ENCODE results near the gene WDR72. TPM values are rescaled to one million over a fixed set of nuclear protein-coding genes. Genes with fewer than 3 reads are reported as not detected.

The WDR72 gene
- total RNA-seq, 2 experiments from 2014 or later, result not detected

DNA sequence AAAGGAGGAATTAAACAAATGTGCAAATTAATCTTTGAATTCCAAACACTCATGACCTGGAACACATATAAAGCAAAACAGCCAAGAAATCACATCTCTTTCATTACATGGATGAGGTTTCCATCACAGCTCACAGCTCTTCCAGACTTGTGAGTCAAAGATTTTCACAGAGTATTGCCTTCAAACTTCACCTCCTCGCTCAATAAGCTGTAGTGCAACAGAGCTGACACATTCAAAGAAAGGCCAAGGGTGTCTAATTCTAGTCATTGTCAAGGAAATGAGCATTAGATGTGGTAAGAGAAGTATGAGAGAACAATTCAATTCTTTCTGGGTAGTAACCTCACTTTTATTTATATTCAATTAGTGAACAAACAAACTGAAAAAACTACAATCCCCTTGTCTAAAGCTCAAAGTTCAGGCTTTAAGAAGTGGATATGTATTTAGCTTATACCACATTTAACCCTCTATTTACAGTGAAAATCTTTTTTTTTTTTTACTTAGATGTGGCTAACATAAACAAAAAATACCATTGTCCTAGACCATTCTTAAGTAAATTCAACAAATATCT, 11.9 kb downstream of the WDR72 start:
- no peaks in the 10 kb centered on the region for H3K4me1 Mint-ChIP-seq (ENCODE audit: low read depth)
- CTCF ChIA-PET, result no interaction called here

DNA sequence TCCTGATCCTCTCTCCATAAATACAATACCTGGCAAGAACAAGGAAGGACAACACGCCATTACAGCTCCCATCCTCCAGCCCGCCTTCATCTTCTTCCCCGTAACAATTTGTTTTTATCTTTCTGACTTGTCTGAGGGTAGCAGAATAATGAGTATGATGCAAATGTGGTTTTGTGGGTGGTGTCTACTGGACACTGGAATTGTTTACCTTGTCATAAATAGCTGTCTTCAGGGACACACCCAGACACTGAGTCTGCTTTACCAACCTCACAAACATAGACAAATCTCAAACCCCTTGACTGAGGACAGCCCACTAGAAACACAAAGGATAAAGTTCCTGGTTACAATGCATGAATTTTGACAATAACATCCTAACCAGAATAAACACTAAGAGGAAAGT, 13.4 kb downstream of the WDR72 start:
- Mint-ChIP-seq H3K36me3 (ENCODE audit: low read depth) (no peaks in the 10 kb centered on the region), H3K27ac (no peak overlapping the region), H3K27me3 (ENCODE audit: low read depth) (peaks cover 5% of the 10 kb centered on the region), H3K4me1 (ENCODE audit: low read depth) (no peaks in the 10 kb centered on the region), H3K9me3 (no peaks in the 10 kb centered on the region), H3K4me3 (no peak overlapping the region)
- no peak for DNase-seq
- CTCF ChIA-PET, result no interaction called here
- intact Hi-C loops (cut with micrococcal nuclease), result no loop called here

More for the DNA sequence above, 11.9 kb downstream of the WDR72 start:
- intact Hi-C loops (cut with micrococcal nuclease), result no loop called here
- H3K9me3 Mint-ChIP-seq, result no peaks in the 10 kb centered on the region
- H3K36me3 Mint-ChIP-seq (ENCODE audit: low read depth), result no peaks in the 10 kb centered on the region
- peaks cover 10% of the 10 kb centered on the region for H3K27me3 Mint-ChIP-seq (ENCODE audit: low read depth)
- H3K27ac Mint-ChIP-seq, result no peak overlapping the region
- no peak for DNase-seq
- H3K4me3 Mint-ChIP-seq, result no peak overlapping the region

DNA sequence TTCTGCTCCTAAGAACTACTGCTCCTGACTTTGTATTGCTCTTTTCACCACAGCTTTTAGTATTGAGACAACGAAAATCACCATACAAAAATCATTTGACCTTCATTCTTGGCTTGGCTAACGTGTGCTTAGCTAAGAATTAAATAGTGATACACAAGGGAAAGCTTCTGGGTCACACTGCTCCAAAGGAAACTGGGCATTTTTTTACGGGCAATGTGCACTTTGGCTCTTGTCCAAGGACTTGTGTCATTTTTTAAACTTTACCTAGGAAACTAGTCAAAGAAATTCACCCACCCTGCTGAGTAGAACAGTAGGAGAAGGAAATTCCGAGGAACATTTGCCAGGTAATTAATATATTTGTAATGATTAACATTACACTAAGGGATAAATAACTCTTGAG, 19.8 kb downstream of the WDR72 start:
- CTCF ChIA-PET, result no interaction called here
- Mint-ChIP-seq H3K36me3 (ENCODE audit: low read depth) (no peaks in the 10 kb centered on the region), H3K4me3 (no peak overlapping the region), H3K9me3 (no peaks in the 10 kb centered on the region), H3K27ac (no peak overlapping the region), H3K4me1 (ENCODE audit: low read depth) (no peaks in the 10 kb centered on the region), H3K27me3 (ENCODE audit: low read depth) (peaks cover 6% of the 10 kb centered on the region)
- no peak for DNase-seq
- intact Hi-C loops (cut with micrococcal nuclease), result no loop called here

- CTCF ChIA-PET, result no interaction called here
- intact Hi-C loops (cut with micrococcal nuclease), result no loop called here
- Mint-ChIP-seq H3K4me1 (ENCODE audit: low read depth) (no peaks in the 10 kb centered on the region), H3K36me3 (ENCODE audit: low read depth) (no peaks in the 10 kb centered on the region), H3K4me3 (no peak overlapping the region), H3K27me3 (ENCODE audit: low read depth) (peaks cover 6% of the 10 kb centered on the region), H3K9me3 (no peaks in the 10 kb centered on the region), H3K27ac (no peak overlapping the region)
- no peak for DNase-seq
Measured at GRCh38 chr15:53739187-53739586, 20.3 kb downstream of the WDR72 start.

DNA sequence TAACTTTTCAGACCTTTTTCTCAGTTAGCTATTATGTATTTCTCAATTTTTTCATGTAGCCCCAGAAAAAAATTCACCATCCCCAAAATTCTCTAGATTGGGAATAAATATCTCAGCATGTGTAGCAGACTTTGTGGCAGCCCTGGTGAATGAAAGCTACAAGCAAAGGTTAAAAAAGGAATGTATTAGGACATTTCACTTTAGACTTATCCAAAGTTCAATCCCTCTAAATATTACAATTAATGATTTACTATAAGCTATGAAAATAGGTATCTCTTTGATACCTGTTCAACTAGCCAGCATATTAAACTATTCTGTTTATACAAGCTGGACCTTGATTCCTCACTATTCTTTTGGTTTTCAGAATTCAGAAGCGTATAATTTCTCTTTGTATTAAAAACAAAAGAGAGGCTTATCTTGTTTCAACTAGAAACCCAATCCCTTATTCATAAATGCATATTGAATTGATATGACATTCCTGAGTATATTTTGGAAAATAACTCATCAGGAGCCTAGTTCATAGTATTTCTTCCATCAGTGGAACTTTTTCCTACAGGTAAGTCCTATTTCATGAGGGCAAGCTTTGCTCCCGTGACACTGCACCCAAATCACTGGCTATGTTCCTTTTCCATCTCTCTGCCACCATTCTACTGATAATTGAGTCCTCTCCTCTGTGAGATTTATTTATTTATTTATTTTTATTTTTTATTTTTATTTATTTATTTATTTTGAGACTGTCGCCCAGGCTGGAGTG, 38.0 kb downstream of the WDR72 start:
- H3K4me1 Mint-ChIP-seq (ENCODE audit: low read depth), result no peaks in the 10 kb centered on the region
- peaks cover 7% of the 10 kb centered on the region for H3K27me3 Mint-ChIP-seq (ENCODE audit: low read depth)
- H3K27ac Mint-ChIP-seq, result no peak overlapping the region
- no peak for DNase-seq
- intact Hi-C loops (cut with micrococcal nuclease), result no loop called here
- H3K36me3 Mint-ChIP-seq (ENCODE audit: low read depth), result no peaks in the 10 kb centered on the region
- no peaks in the 10 kb centered on the region for H3K9me3 Mint-ChIP-seq
- CTCF ChIA-PET, result interaction anchor here (1.4 kb wide), 1 partner anchor 67 kb away, joined by 3 read pairs; no protein-coding TSS in a partner anchor
- H3K4me3 Mint-ChIP-seq, result no peak overlapping the region

DNA sequence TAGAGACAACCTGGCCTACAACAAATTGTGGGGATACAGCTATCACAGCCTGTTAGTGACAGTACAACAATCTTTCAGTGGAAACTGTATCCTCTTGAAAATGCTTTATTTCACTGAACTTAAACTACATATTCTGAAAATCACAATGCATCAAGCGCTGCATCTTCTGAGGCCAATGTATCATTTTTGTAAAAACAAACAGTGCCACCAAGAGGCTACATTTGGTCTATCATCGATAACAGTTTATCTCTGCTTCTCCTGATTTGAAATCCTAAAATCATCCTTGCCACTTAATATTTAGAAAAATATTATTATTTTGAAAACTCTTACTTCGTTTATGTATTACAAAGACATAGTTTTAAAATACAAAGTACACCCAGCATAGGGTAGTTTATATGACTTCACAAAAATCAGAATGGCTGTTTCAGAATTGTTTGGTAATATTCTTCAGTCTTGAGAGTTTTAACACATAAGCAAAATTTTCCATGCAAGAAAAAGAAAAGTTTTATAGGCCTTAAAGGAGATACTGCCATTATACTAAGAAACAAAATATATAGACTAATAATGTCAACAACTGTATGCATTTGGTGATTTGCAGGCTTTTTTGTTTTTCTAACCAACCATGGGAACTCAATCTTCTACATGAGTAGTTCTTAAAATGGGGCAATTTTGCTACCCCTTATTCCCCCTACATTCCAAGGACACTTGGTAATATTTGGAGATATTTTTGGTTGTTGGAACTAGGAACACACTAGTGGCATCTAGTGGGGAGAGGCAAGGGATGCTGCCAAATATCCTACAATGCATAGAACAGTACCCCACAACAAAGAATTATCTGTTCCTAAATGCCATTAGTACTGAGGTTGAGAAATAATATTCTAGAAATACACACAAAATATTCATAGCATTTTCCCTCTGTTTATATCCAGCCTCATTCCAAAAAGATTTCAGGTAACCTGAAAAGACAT, 42.3 kb downstream of the WDR72 start:
- Mint-ChIP-seq H3K36me3 (ENCODE audit: low read depth) (no peaks in the 10 kb centered on the region), H3K27ac (no peak overlapping the region), H3K4me1 (ENCODE audit: low read depth) (no peaks in the 10 kb centered on the region), H3K4me3 (no peak overlapping the region), H3K27me3 (ENCODE audit: low read depth) (peaks cover 3% of the 10 kb centered on the region), H3K9me3 (no peaks in the 10 kb centered on the region)
- no peak for DNase-seq
- intact Hi-C loops (cut with micrococcal nuclease), result loop anchor here (1.0 kb wide), 1 partner anchor 937 kb away; no protein-coding TSS in a partner anchor
- CTCF ChIA-PET, result interaction anchor here (1.0 kb wide), 1 partner anchor 8 kb away, joined by 3 read pairs; no protein-coding TSS in a partner anchor

DNA sequence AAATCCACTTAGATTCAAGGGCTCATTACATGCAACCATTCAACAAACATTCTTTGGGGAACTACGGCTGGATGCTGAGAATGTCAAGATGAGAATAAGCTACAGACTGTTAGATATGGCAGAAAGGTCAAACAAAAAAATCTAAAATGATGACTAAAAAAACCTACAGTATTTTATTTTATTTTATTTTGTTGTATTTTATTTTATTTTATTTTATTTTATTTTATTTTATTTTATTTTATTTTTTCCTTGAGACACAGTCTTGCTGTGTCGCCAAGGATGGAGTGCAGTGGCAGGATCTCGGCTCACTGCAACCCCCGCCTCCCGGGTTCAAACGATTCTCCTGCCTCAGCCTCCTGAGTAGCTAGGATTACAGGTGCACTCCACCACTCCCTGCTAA, 46.2 kb downstream of the WDR72 start:
- no peak overlapping the region for H3K27ac Mint-ChIP-seq
- peaks cover 7% of the 10 kb centered on the region for H3K27me3 Mint-ChIP-seq (ENCODE audit: low read depth)
- H3K36me3 Mint-ChIP-seq (ENCODE audit: low read depth), result no peaks in the 10 kb centered on the region
- CTCF ChIA-PET, result interaction anchor here (0.6 kb wide), 2 partner anchors 24 to 509 kb away, joined by 3 read pairs; no protein-coding TSS in a partner anchor
- no peak overlapping the region for H3K4me3 Mint-ChIP-seq
- H3K9me3 Mint-ChIP-seq, result no peaks in the 10 kb centered on the region
- no peak for DNase-seq
- no peaks in the 10 kb centered on the region for H3K4me1 Mint-ChIP-seq (ENCODE audit: low read depth)
- intact Hi-C loops (cut with micrococcal nuclease), result no loop called here

DNA sequence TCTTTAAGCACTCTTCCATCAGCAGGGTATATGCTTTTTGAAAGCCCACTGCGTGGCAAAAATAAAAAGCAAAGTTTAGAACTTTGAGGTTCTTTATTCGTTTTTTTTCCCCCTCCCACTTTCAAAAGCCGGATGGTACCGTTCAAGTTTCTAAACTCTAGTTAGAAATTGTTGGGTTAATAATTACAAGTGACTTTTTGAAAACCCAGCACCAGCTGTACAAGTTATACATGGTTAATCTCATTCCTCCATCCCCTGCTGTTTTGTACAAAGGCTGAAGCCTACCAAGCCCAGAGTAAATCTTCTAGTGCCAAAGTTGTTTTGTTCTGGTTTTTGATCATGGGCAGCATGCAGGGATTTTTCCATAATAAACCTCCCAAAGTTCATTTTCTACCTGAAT, 48.6 kb downstream of the WDR72 start:
- Mint-ChIP-seq H3K36me3 (ENCODE audit: low read depth) (no peaks in the 10 kb centered on the region), H3K9me3 (no peaks in the 10 kb centered on the region), H3K27ac (no peak overlapping the region), H3K4me3 (no peak overlapping the region), H3K27me3 (ENCODE audit: low read depth) (peaks cover 9% of the 10 kb centered on the region), H3K4me1 (ENCODE audit: low read depth) (no peaks in the 10 kb centered on the region)
- CTCF ChIA-PET, result interaction anchor here (0.7 kb wide), 1 partner anchor 824 kb away, joined by 3 read pairs; no protein-coding TSS in a partner anchor
- no peak for DNase-seq
- intact Hi-C loops (cut with micrococcal nuclease), result no loop called here

- no peak for DNase-seq
- no peak overlapping the region for H3K4me3 Mint-ChIP-seq
- H3K4me1 Mint-ChIP-seq (ENCODE audit: low read depth), result no peaks in the 10 kb centered on the region
- H3K9me3 Mint-ChIP-seq, result no peaks in the 10 kb centered on the region
- no peak overlapping the region for H3K27ac Mint-ChIP-seq
- intact Hi-C loops (cut with micrococcal nuclease), result no loop called here
- peaks cover 9% of the 10 kb centered on the region for H3K27me3 Mint-ChIP-seq (ENCODE audit: low read depth)
- CTCF ChIA-PET, result interaction anchor here (1.0 kb wide), 1 partner anchor 8 kb away, joined by 3 read pairs; no protein-coding TSS in a partner anchor
- no peaks in the 10 kb centered on the region for H3K36me3 Mint-ChIP-seq (ENCODE audit: low read depth)
Measured at GRCh38 chr15:53709821-53710220, 49.6 kb downstream of the WDR72 start.

GRCh38 chr15:53695365-53695764, 64.1 kb downstream of the WDR72 start:
- no peak for DNase-seq
- H3K4me1 Mint-ChIP-seq (ENCODE audit: low read depth), result no peaks in the 10 kb centered on the region
- intact Hi-C loops (cut with micrococcal nuclease), result no loop called here
- no peak overlapping the region for H3K4me3 Mint-ChIP-seq
- H3K36me3 Mint-ChIP-seq (ENCODE audit: low read depth), result no peaks in the 10 kb centered on the region
- CTCF ChIA-PET, result no interaction called here
- H3K27me3 Mint-ChIP-seq (ENCODE audit: low read depth), result peaks cover 4% of the 10 kb centered on the region
- no peak overlapping the region for H3K27ac Mint-ChIP-seq
- no peaks in the 10 kb centered on the region for H3K9me3 Mint-ChIP-seq

- no peaks in the 10 kb centered on the region for H3K4me1 Mint-ChIP-seq (ENCODE audit: low read depth)
- H3K27me3 Mint-ChIP-seq (ENCODE audit: low read depth), result peaks cover 4% of the 10 kb centered on the region
- H3K4me3 Mint-ChIP-seq, result no peak overlapping the region
- intact Hi-C loops (cut with micrococcal nuclease), result no loop called here
- no peak for DNase-seq
- CTCF ChIA-PET, result no interaction called here
- H3K9me3 Mint-ChIP-seq, result no peaks in the 10 kb centered on the region
- no peak overlapping the region for H3K27ac Mint-ChIP-seq
- H3K36me3 Mint-ChIP-seq (ENCODE audit: low read depth), result no peaks in the 10 kb centered on the region
Measured at GRCh38 chr15:53694476-53694874, 65.0 kb downstream of the WDR72 start.

GRCh38 chr15:53693729-53694475, 65.6 kb downstream of the WDR72 start:
- H3K4me3 Mint-ChIP-seq, result no peak overlapping the region
- no peaks in the 10 kb centered on the region for H3K36me3 Mint-ChIP-seq (ENCODE audit: low read depth)
- no peaks in the 10 kb centered on the region for H3K9me3 Mint-ChIP-seq
- no peaks in the 10 kb centered on the region for H3K4me1 Mint-ChIP-seq (ENCODE audit: low read depth)
- H3K27me3 Mint-ChIP-seq (ENCODE audit: low read depth), result peaks cover 4% of the 10 kb centered on the region
- no peak for DNase-seq
- H3K27ac Mint-ChIP-seq, result no peak overlapping the region
- CTCF ChIA-PET, result no interaction called here
- intact Hi-C loops (cut with micrococcal nuclease), result no loop called here

Data from activated naive CD4-positive, alpha-beta T cell treated with anti-CD3 and anti-CD28 coated beads for 36 hours (primary cell).